Liver (tissue), 9 donors: Measurements from ENCODE around the gene TMEM229A. TPM values are rescaled to one million over a fixed set of nuclear protein-coding genes. Genes with fewer than 3 reads are reported as not detected.

Experiments
- DNase-seq: peaks from one replicate; pipeline ENCODE4 v3.0.0-alpha.2; 2017; ENCODE audit warnings: low spot score
- H3K27ac ChIP-seq, 2 donors: one replicate each; pipeline ENCODE4 v1.7.0; 2013; ENCODE audit warnings: inconsistent platforms in 2 of 2, low read length in 2 of 2, control low read depth in 1 of 2, low read depth in 1 of 2, mild to moderate bottlenecking in 1 of 2
- H3K27me3 ChIP-seq, 4 donors: one replicate each; pipeline versions ENCODE4 v1.6.1 to v1.7.0; 2013; ENCODE audit warnings: low read length in 3 of 4, inconsistent platforms in 1 of 4, mild to moderate bottlenecking in 1 of 4, moderate library complexity in 1 of 4; ENCODE audit not compliant: control insufficient read depth in 4 of 4, insufficient read depth in 4 of 4
- H3K36me3 ChIP-seq, 4 donors: one replicate each; pipeline versions ENCODE4 v1.6.1 to v1.7.0; 2013; ENCODE audit warnings: low read length in 3 of 4, mild to moderate bottlenecking in 3 of 4, low read depth in 1 of 4, moderate library complexity in 1 of 4; ENCODE audit not compliant: control insufficient read depth in 4 of 4, insufficient read depth in 3 of 4
- H3K4me1 ChIP-seq, 4 donors: one replicate each; pipeline versions ENCODE4 v1.6.1 to v1.7.0; 2013; ENCODE audit warnings: low read length in 3 of 4, mild to moderate bottlenecking in 3 of 4, moderate library complexity in 1 of 4; ENCODE audit not compliant: control insufficient read depth in 4 of 4, insufficient read depth in 4 of 4
- H3K4me3 ChIP-seq, 3 donors: one replicate each; pipeline versions ENCODE4 v1.6.1 to v1.7.0; 2013; ENCODE audit warnings: low read length in 3 of 3, control low read depth in 1 of 3, low read depth in 1 of 3, mild to moderate bottlenecking in 1 of 3
- H3K9ac ChIP-seq, 2 donors: one replicate each; pipeline ENCODE4 v1.7.0; 2013; ENCODE audit warnings: low read length in 2 of 2, mild to moderate bottlenecking in 2 of 2, moderate library complexity in 2 of 2, control low read depth in 1 of 2, low read depth in 1 of 2
- H3K9me3 ChIP-seq, 4 donors: one replicate each; pipeline versions ENCODE4 v1.6.1 to v1.7.0; 2013; ENCODE audit warnings: low read length in 3 of 4; ENCODE audit not compliant: control insufficient read depth in 4 of 4
- ATF3 ChIP-seq: IDR thresholded peaks from 2 replicates; pipeline ENCODE4 v1.6.1; 2016; ENCODE audit warnings: antibody characterized with exemption
- CTCF ChIP-seq: fragments of 150-350 bp; IDR thresholded peaks from 2 replicates; pipeline ENCODE4 v1.5.1; 2017; ENCODE audit warnings: improper control_type of control experiment, low read depth, low read length; ENCODE audit not compliant: missing input control
- EGR1 ChIP-seq, 2 donors: IDR thresholded peaks; 2 replicates each; pipeline ENCODE4 v1.6.1; 2016 to 2018; ENCODE audit warnings: antibody characterized with exemption in 2 of 2, low read depth in 2 of 2
- FOXA1 ChIP-seq: IDR thresholded peaks from 2 replicates; pipeline ENCODE4 v1.6.1; 2016; ENCODE audit warnings: antibody characterized with exemption
- FOXA2 ChIP-seq: IDR thresholded peaks from 2 replicates; pipeline ENCODE4 v1.6.1; 2016; ENCODE audit warnings: antibody characterized with exemption
- GABPA ChIP-seq, 2 donors: IDR thresholded peaks in 1 of 2; conservative IDR thresholded peaks in 1 of 2; 2 replicates each; pipeline ENCODE4 v1.6.1; 2016; ENCODE audit warnings: antibody characterized with exemption in 2 of 2, mild to moderate bottlenecking in 1 of 2, moderate library complexity in 1 of 2
- HNF4A ChIP-seq, 2 donors: conservative IDR thresholded peaks; 2 replicates each; pipeline ENCODE4 v1.6.1; 2016; ENCODE audit warnings: antibody characterized with exemption in 2 of 2, mild to moderate bottlenecking in 2 of 2
- HNF4G ChIP-seq: IDR thresholded peaks from 2 replicates; pipeline ENCODE4 v1.6.1; 2016; ENCODE audit warnings: antibody characterized with exemption
- JUND ChIP-seq, 2 donors: IDR thresholded peaks; 2 replicates each; pipeline ENCODE4 v1.6.1; 2016; ENCODE audit warnings: antibody characterized with exemption in 2 of 2
- MAX ChIP-seq: IDR thresholded peaks from 2 replicates; pipeline ENCODE4 v1.6.1; 2016; ENCODE audit warnings: antibody characterized with exemption
- NR2F2 ChIP-seq: IDR thresholded peaks from 2 replicates; pipeline ENCODE4 v1.6.1; 2016; ENCODE audit warnings: antibody characterized with exemption
- RAD21 ChIP-seq, 2 donors: IDR thresholded peaks; 2 replicates each; pipeline ENCODE4 v1.6.1; 2016; ENCODE audit warnings: antibody characterized with exemption in 2 of 2, mild to moderate bottlenecking in 2 of 2
- RXRA ChIP-seq, 2 donors: IDR thresholded peaks; 2 replicates each; pipeline ENCODE4 v1.6.1; 2017 to 2018; ENCODE audit warnings: antibody characterized with exemption in 2 of 2, mild to moderate bottlenecking in 1 of 2
- SP1 ChIP-seq: IDR thresholded peaks from 2 replicates; pipeline ENCODE4 v1.6.1; 2018; ENCODE audit warnings: antibody characterized with exemption, mild to moderate bottlenecking
- TAF1 ChIP-seq: conservative IDR thresholded peaks from 2 replicates; pipeline ENCODE4 v1.6.1; 2016; ENCODE audit warnings: antibody characterized with exemption, mild to moderate bottlenecking
- YY1 ChIP-seq: IDR thresholded peaks from 2 replicates; pipeline ENCODE4 v1.6.1; 2016; ENCODE audit warnings: antibody characterized with exemption, mild to moderate bottlenecking
- polyA plus RNA-seq, 2 donors: library from polyadenylated mRNA; stranded (reverse) in 1 of 2; unstranded in 1 of 2; fragments of 200-250 nt in 1 of 2; fragments of >200 nt in 1 of 2; fragmentation: Nextera tagmentation in 1 of 2; extraction: Ambion mirVana in 1 of 2; gene quantifications; one replicate each; pipeline versions ENCODE4 v1.2.1 to v1.2.3, GENCODE V29; 2013 to 2015
- total RNA-seq, 2 donors: library from RNA; depleted of rRNA; stranded (reverse); fragments of >200 nt; gene quantifications; one replicate each; pipeline ENCODE4 v1.2.3, GENCODE V29; 2014
- TF ChIP-seq, protein P1 (sequence below): IDR thresholded peaks from 2 replicates; pipeline ENCODE4 v1.6.1; 2016; ENCODE audit warnings: antibody characterized with exemption
- TF ChIP-seq, protein P2 (sequence below): IDR thresholded peaks from 2 replicates; pipeline ENCODE4 v1.6.1; 2016; ENCODE audit warnings: antibody characterized with exemption, mild to moderate bottlenecking
- donor health status: healthy.
- donor health status: healthy.
- donor health status: healthy.
- donor health status: healthy.
- donor health status: healthy.

The TMEM229A gene
- total and polyA plus RNA-seq, 4 donors = 0.23 TPM; not detected in 3

DNA sequence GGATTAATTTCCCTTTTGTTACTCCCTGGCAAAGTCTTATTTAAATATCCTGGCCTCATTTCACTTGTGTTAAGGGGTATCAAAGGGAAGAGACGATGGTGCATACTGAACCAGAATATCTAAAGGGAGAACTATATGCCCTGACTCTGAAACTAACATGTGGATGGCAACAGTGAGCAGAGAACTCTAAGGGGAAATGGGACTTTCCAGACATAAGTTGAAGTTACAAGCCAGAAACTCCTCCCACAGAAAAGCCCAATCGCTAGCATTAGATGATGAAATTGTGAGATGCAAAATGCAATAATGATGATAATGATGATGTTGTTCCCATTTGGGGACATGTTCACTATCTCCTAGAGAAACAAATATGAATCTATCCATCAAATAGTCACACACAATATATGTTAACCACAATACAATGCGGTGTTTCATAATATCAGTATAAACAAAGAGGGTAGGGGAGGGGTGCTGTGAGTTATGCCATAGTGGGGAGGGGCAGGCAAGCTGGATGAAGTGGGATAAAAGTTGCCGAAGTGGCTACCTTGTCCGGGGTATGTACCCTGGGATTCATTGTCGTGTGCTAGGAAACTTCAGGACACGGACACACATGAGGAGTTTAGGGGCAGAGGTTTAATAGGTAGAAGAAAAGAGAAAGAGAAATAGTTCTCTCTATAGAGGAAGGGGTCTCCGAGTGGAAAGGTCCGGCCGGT is 37.1 kb downstream of the TMEM229A start (continued):
- TF ChIP-seq CTCF (no peak), HNF4A (conservative IDR thresholded peaks at IDR 0.05) (no peak), FOXA1 (no peak), RXRA (IDR thresholded peaks at IDR 0.05) (no peak), NR2F2 (no peak), GABPA (IDR thresholded peaks at IDR 0.05 in 1 of 2, conservative IDR thresholded peaks at IDR 0.05 in 1 of 2) (no peak), MAX (no peak)

DNA sequence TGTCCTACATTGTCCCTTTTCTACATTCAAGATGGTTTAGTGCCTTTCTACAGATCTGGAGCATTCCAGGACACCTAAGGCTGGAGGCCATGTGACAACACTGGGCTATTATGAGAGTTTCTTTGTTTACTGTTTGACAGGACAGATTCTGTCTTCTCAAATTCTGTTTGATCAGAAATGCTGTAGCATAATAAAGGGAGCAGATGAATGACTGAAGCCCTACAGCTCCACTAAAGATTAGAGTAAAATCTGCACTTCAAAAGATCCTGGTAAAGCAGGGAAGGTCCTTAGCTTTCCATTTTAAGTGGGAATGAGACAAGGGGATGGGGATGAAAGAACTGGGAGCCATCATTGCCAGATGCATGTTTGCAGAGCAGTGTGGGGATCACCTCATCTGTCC is 38.4 kb downstream of the TMEM229A start:
- Histone ChIP-seq H3K4me1 (no peaks in the 10 kb centered on the region), H3K4me3 (no peak overlapping the region), H3K36me3 (no peaks in the 10 kb centered on the region), H3K9me3 (no peaks in the 10 kb centered on the region), H3K9ac (no peak overlapping the region), H3K27ac (no peak overlapping the region), H3K27me3 (peaks cover 0 to 2% (median 0%) of the 10 kb centered on the region in 4 donors)
- DNase-seq = no peak
- TF ChIP-seq, protein P1, sequence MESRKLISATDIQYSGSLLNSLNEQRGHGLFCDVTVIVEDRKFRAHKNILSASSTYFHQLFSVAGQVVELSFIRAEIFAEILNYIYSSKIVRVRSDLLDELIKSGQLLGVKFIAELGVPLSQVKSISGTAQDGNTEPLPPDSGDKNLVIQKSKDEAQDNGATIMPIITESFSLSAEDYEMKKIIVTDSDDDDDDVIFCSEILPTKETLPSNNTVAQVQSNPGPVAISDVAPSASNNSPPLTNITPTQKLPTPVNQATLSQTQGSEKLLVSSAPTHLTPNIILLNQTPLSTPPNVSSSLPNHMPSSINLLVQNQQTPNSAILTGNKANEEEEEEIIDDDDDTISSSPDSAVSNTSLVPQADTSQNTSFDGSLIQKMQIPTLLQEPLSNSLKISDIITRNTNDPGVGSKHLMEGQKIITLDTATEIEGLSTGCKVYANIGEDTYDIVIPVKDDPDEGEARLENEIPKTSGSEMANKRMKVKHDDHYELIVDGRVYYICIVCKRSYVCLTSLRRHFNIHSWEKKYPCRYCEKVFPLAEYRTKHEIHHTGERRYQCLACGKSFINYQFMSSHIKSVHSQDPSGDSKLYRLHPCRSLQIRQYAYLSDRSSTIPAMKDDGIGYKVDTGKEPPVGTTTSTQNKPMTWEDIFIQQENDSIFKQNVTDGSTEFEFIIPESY = no peak
- TF ChIP-seq, protein P2, sequence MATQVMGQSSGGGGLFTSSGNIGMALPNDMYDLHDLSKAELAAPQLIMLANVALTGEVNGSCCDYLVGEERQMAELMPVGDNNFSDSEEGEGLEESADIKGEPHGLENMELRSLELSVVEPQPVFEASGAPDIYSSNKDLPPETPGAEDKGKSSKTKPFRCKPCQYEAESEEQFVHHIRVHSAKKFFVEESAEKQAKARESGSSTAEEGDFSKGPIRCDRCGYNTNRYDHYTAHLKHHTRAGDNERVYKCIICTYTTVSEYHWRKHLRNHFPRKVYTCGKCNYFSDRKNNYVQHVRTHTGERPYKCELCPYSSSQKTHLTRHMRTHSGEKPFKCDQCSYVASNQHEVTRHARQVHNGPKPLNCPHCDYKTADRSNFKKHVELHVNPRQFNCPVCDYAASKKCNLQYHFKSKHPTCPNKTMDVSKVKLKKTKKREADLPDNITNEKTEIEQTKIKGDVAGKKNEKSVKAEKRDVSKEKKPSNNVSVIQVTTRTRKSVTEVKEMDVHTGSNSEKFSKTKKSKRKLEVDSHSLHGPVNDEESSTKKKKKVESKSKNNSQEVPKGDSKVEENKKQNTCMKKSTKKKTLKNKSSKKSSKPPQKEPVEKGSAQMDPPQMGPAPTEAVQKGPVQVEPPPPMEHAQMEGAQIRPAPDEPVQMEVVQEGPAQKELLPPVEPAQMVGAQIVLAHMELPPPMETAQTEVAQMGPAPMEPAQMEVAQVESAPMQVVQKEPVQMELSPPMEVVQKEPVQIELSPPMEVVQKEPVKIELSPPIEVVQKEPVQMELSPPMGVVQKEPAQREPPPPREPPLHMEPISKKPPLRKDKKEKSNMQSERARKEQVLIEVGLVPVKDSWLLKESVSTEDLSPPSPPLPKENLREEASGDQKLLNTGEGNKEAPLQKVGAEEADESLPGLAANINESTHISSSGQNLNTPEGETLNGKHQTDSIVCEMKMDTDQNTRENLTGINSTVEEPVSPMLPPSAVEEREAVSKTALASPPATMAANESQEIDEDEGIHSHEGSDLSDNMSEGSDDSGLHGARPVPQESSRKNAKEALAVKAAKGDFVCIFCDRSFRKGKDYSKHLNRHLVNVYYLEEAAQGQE = no peak
- TF ChIP-seq RXRA (IDR thresholded peaks at IDR 0.05) (no peak), HNF4G (no peak), ATF3 (no peak), FOXA1 (no peak), RAD21 (IDR thresholded peaks at IDR 0.05) (no peak), JUND (IDR thresholded peaks at IDR 0.05) (no peak), NR2F2 (no peak), CTCF (no peak), TAF1 (no peak), GABPA (IDR thresholded peaks at IDR 0.05 in 1 of 2, conservative IDR thresholded peaks at IDR 0.05 in 1 of 2) (no peak), MAX (no peak), FOXA2 (no peak), HNF4A (conservative IDR thresholded peaks at IDR 0.05) (no peak), YY1 (no peak), SP1 (no peak), EGR1 (IDR thresholded peaks at IDR 0.05; ENCODE audit: low read depth in 2 of 2) (no peak)
